ENCODE results near the gene SLC22A16. TPM values are rescaled to one million over a fixed set of nuclear protein-coding genes. Genes with fewer than 3 reads are reported as not detected.

The SLC22A16 gene
- total and polyA plus RNA-seq, 2 experiments from 2014 or later, result not detected

- Histone ChIP-seq H2AFZ (no peak overlapping the region), H3K9ac (no peak overlapping the region), H3K4me3 (no peak overlapping the region), H3F3A (ENCODE audit: insufficient read depth) (no peaks in the 10 kb centered on the region), H3K27me3 (replicated peaks; ENCODE audit: insufficient read depth) (no peaks in the 10 kb centered on the region), H3K9me2 (ENCODE audit: insufficient read depth) (no peaks in the 10 kb centered on the region), H3K79me2 (ENCODE audit: insufficient read depth) (no peaks in the 10 kb centered on the region), H4K20me1 (ENCODE audit: insufficient read depth) (no peaks in the 10 kb centered on the region), H3K36me3 (ENCODE audit: low read depth) (no peaks in the 10 kb centered on the region), H3K9me3 (ENCODE audit: low read depth) (no peaks in the 10 kb centered on the region), H3K27ac (no peak overlapping the region), H3K4me1 (ENCODE audit: insufficient read depth) (no peaks in the 10 kb centered on the region), H3K4me2 (ENCODE audit: unreplicated experiment) (no peak overlapping the region)
- no peak for TF ChIP-seq EZH2 (IDR thresholded peaks at IDR 0.05; ENCODE audit: insufficient read depth, poor library complexity, severe bottlenecking)
- TF ChIP-seq EZH2phosphoT487 (IDR thresholded peaks at IDR 0.05; ENCODE audit: insufficient read depth, low read depth), result no peak
- in situ Hi-C loops (cut with MboI), result no loop called here
- 73 to 77% methylated on average over 9 of the region's 9 CpGs for WGBS, 2 experiments (ENCODE audit: low coverage in 1 of 2, low lambda C conversion rate in 2 of 2, missing lambda C conversion rate in 2 of 2)
- DNase-seq, result no peak
These were observed 97.9 kb downstream of the SLC22A16 start for GRCh38 chr6:110378552-110378951.

Other genes with a start within 250 kb of the SLC22A16 start
- gene METTL24, start 118.3 kb downstream of the SLC22A16 start, total RNA-seq (2014; rRNA removed; shearing (Covaris generic)), result not detected in 2 replicates
- gene METTL24, start 118.3 kb downstream of the SLC22A16 start, polyA plus RNA-seq (2016; fragmentation: Nextera tagmentation; extraction: Ambion mirVana), result not detected in 2 replicates
- not detected in 2 replicates for gene DDO, start 61.0 kb downstream of the SLC22A16 start, total RNA-seq (2014; rRNA removed; shearing (Covaris generic))
- gene DDO, start 61.0 kb downstream of the SLC22A16 start, polyA plus RNA-seq (2016; fragmentation: Nextera tagmentation; extraction: Ambion mirVana), result not detected in 2 replicates